Spleen (tissue), 11 donors: ENCODE data around the gene DCDC1. TPM values are rescaled to one million over a fixed set of nuclear protein-coding genes. Genes with fewer than 3 reads are reported as not detected.

Source experiments
- DNase-seq: peaks from one replicate; pipeline ENCODE4 v3.0.0-alpha.2; 2020
- H3K27ac ChIP-seq, 8 donors: fragments of 200-600 bp; sonication (generic) in 7 of 8; 1 replicate in 4 of 8; 2 replicates in 4 of 8; pipeline versions ENCODE4 v1.5.0 to v1.8.0; 2016 to 2021; ENCODE audit warnings: inconsistent platforms in 4 of 8, mild to moderate bottlenecking in 4 of 8, moderate library complexity in 1 of 8
- H3K27me3 ChIP-seq, 7 donors: fragments of 200-600 bp; sonication (generic) in 6 of 7; replicated peaks in 1 of 7; 1 replicate in 4 of 7; 2 replicates in 3 of 7; pipeline versions ENCODE4 v1.5.0 to v1.8.0; 2016 to 2021; ENCODE audit warnings: inconsistent platforms in 3 of 7, mild to moderate bottlenecking in 1 of 7
- H3K36me3 ChIP-seq, 6 donors: fragments of 200-600 bp; sonication (generic) in 5 of 6; 1 replicate in 4 of 6; 2 replicates in 2 of 6; pipeline versions ENCODE4 v1.5.0 to v1.8.0; 2016 to 2021; ENCODE audit warnings: inconsistent platforms in 2 of 6
- H3K4me1 ChIP-seq, 6 donors: fragments of 200-600 bp; sonication (generic) in 5 of 6; 1 replicate in 3 of 6; 2 replicates in 3 of 6; pipeline versions ENCODE4 v1.5.0 to v1.8.0; 2016 to 2021; ENCODE audit warnings: inconsistent platforms in 3 of 6
- H3K4me3 ChIP-seq, 8 donors: fragments of 200-600 bp; sonication (generic) in 7 of 8; 1 replicate in 4 of 8; 2 replicates in 4 of 8; pipeline versions ENCODE4 v1.5.0 to v1.8.0; 2016 to 2021; ENCODE audit warnings: inconsistent platforms in 4 of 8, mild to moderate bottlenecking in 4 of 8, moderate library complexity in 2 of 8
- H3K9me3 ChIP-seq, 8 donors: fragments of 200-600 bp; sonication (generic) in 7 of 8; 1 replicate in 4 of 8; 2 replicates in 4 of 8; pipeline versions ENCODE4 v1.5.0 to v1.8.0; 2016 to 2021; ENCODE audit warnings: inconsistent platforms in 4 of 8
- POLR2A ChIP-seq, 3 donors: fragments of 450-650 bp; IDR thresholded peaks; one replicate each; pipeline ENCODE4 v1.5.1; 2017; ENCODE audit warnings: antibody characterized with exemption in 3 of 3, mild to moderate bottlenecking in 1 of 3
- POLR2AphosphoS5 ChIP-seq, 3 donors: sonication (generic); formaldehyde crosslinking; IDR thresholded peaks; one replicate each; pipeline ENCODE4 v1.5.1; 2017; ENCODE audit warnings: antibody characterized with exemption in 3 of 3
- WGBS, 5 donors: extraction: QIAGEN DNeasy Blood & Tissue Kit in 3 of 5; methylation state at CpG; one replicate each; pipeline versions ENCODE4 v1.1.5 to v1.1.7; 2013 to 2018; 5-methylcytosine and 5-hydroxymethylcytosine counted together
- intact Hi-C: fragments of 100-400 bp; cut with DNase I; formaldehyde crosslinking; loops from one replicate; pipeline ENCODE4 v1.15.0; 2023; ENCODE audit warnings: low total_unique reads
- polyA plus RNA-seq, 3 donors: library from polyadenylated mRNA; stranded (reverse); fragments of 200-250 nt; gene quantifications; one replicate each; pipeline ENCODE4 v1.2.1, GENCODE V29; 2013
- total RNA-seq, 7 donors: library from RNA; depleted of rRNA in 3 of 7; stranded (reverse); fragments of >200 nt in 3 of 7; fragmentation: NEBNext Ultra II Directional in 4 of 7; extraction: Animal tissue kit (Norgen Biotek cat#: 25700) in 4 of 7; gene quantifications; one replicate each; pipeline versions ENCODE4 v1.1.0 to v1.2.1, GENCODE V29; 2016 to 2021
- TF ChIP-seq, protein P1 (sequence below), 11 experiments: fragments of 200-600 bp in 7 of 11; fragments of 450-650 bp in 4 of 11; sonication (generic) in 4 of 11; IDR thresholded peaks in 8 of 11; conservative IDR thresholded peaks in 3 of 11; 1 replicate in 7 of 11; 2 replicates in 4 of 11; pipeline versions ENCODE4 v1.4.0 to v1.8.0; 2016 to 2021; ENCODE audit warnings: antibody characterized with exemption in 11 of 11, inconsistent platforms in 4 of 11, mild to moderate bottlenecking in 1 of 11
- donor health status: healthy with polysubstance abuse.
- donor health status: DM: no; HTN: no; CAD: no; lungs with moderate emphysema.
- donor health status: DM: no; HTN: no; CAD: no.
- donor health status: Bipolar disorder and iron deficiency.
- donor health status: healthy.
- donor health status: DM: no; HTN: no; CAD: no.
- donor health status: DM: yes; HTN: yes; CAD: no.

The DCDC1 gene
- total and polyA plus RNA-seq, 10 donors: 0.03 to 0.88 (median 0.25) TPM; not detected in 6

DNA sequence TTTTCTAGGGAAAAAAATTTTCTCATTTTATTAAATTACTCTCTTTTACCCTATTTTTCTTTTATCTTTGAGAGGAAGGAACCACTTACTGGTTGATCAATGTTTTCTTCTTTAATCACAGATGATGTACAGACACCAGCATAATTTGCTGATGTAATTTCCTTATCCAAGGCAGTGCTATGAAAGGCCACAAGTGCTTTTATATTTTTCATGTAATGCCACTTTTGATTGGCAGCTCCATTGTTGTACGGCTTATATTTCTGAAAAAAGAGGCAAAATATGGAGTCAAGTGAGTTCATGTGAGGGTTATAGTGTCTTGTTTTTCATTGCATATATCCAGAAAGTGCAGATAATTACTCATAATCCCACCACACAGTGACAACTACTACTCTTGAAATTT lies 460.7 kb downstream of the DCDC1 start:
- no peak for TF ChIP-seq POLR2A (IDR thresholded peaks at IDR 0.05)
- TF ChIP-seq, protein P1, sequence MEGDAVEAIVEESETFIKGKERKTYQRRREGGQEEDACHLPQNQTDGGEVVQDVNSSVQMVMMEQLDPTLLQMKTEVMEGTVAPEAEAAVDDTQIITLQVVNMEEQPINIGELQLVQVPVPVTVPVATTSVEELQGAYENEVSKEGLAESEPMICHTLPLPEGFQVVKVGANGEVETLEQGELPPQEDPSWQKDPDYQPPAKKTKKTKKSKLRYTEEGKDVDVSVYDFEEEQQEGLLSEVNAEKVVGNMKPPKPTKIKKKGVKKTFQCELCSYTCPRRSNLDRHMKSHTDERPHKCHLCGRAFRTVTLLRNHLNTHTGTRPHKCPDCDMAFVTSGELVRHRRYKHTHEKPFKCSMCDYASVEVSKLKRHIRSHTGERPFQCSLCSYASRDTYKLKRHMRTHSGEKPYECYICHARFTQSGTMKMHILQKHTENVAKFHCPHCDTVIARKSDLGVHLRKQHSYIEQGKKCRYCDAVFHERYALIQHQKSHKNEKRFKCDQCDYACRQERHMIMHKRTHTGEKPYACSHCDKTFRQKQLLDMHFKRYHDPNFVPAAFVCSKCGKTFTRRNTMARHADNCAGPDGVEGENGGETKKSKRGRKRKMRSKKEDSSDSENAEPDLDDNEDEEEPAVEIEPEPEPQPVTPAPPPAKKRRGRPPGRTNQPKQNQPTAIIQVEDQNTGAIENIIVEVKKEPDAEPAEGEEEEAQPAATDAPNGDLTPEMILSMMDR (IDR thresholded peaks at IDR 0.05 in 8 of 11, conservative IDR thresholded peaks at IDR 0.05 in 3 of 11): no peak
- TF ChIP-seq POLR2AphosphoS5 (IDR thresholded peaks at IDR 0.05): no peak
- H3K9me3 ChIP-seq: no peaks in the 10 kb centered on the region
- H3K36me3 ChIP-seq: no peaks in the 10 kb centered on the region
- intact Hi-C loops: no loop called here
- DNase-seq: no peak
- no peak overlapping the region for H3K4me3 ChIP-seq
- H3K4me1 ChIP-seq: no peaks in the 10 kb centered on the region
- no peak overlapping the region for H3K27ac ChIP-seq
- no peaks in the 10 kb centered on the region for H3K27me3 ChIP-seq
- WGBS, 5 donors: 55 to 79% (median 68%) methylated on average over 1 of the region's 1 CpG

DNA sequence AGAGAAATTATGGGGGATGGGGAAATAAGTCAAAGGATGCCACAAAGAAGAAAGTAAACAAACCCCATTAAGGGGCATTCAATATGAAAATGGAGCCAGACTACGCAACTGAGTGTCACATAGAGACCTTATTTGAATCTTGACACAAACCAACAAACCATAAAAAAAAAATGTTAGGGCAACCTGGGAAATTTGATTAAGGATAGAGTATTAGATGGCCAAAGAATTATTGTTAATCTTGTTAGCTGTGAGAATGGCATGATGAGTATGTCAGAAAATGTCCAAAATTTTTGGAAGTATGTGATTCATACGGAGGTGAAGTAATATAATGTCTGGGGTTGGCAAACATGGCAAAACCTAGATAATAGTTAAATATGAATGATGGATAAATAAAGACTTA lies 461.3 kb downstream of the DCDC1 start:
- Histone ChIP-seq H3K36me3 (no peaks in the 10 kb centered on the region), H3K4me3 (no peak overlapping the region), H3K27ac (no peak overlapping the region), H3K4me1 (no peaks in the 10 kb centered on the region), H3K27me3 (no peaks in the 10 kb centered on the region), H3K9me3 (no peaks in the 10 kb centered on the region)
- TF ChIP-seq POLR2A (IDR thresholded peaks at IDR 0.05) (no peak), POLR2AphosphoS5 (IDR thresholded peaks at IDR 0.05) (no peak)
- TF ChIP-seq, protein P1 (IDR thresholded peaks at IDR 0.05 in 8 of 11, conservative IDR thresholded peaks at IDR 0.05 in 3 of 11): no peak
- 72 to 92% (median 86%) methylated on average over 2 of the region's 2 CpGs for WGBS, 5 donors
- DNase-seq: no peak
- intact Hi-C loops: no loop called here

DNA sequence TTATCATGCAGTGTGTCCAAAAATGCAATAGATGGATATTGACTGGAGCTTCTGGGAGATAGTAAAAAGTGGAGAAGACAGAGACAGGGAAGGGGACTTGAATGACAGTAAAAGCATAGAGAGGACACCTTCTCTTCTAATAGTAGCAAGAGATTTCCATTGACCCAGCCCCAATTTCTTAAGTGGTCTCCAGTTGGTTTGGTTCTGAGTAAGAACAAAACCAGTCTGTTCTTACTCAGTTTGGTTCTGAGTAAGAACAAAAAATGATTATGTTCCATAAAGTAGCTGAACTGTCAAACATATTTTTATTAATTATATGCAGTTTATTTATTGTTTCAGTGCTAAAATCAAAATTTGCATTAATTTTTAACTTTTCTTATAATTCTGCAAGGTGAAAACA lies 466.6 kb downstream of the DCDC1 start:
- Histone ChIP-seq H3K9me3 (no peaks in the 10 kb centered on the region), H3K27me3 (no peaks in the 10 kb centered on the region), H3K27ac (no peak overlapping the region), H3K4me3 (no peak overlapping the region), H3K36me3 (no peaks in the 10 kb centered on the region), H3K4me1 (no peaks in the 10 kb centered on the region)
- no peak for DNase-seq
- intact Hi-C loops: no loop called here
- TF ChIP-seq POLR2A (IDR thresholded peaks at IDR 0.05) (no peak), POLR2AphosphoS5 (IDR thresholded peaks at IDR 0.05) (no peak)
- TF ChIP-seq, protein P1 (IDR thresholded peaks at IDR 0.05 in 8 of 11, conservative IDR thresholded peaks at IDR 0.05 in 3 of 11): no peak

GRCh38 chr11:30895046-30895445 lies 474.5 kb downstream of the DCDC1 start:
- intact Hi-C loops: no loop called here
- Histone ChIP-seq H3K4me3 (no peak overlapping the region), H3K27ac (no peak overlapping the region), H3K27me3 (no peaks in the 10 kb centered on the region), H3K9me3 (no peaks in the 10 kb centered on the region), H3K36me3 (no peaks in the 10 kb centered on the region), H3K4me1 (no peaks in the 10 kb centered on the region)
- DNase-seq: no peak
- TF ChIP-seq POLR2A (IDR thresholded peaks at IDR 0.05) (no peak), POLR2AphosphoS5 (IDR thresholded peaks at IDR 0.05) (no peak)
- TF ChIP-seq, protein P1 (IDR thresholded peaks at IDR 0.05 in 8 of 11, conservative IDR thresholded peaks at IDR 0.05 in 3 of 11): no peak
- WGBS, 5 donors: 67 to 84% (median 83%) methylated on average over 2 of the region's 2 CpGs
